Activated naive CD8-positive, alpha-beta T cell treated with anti-CD3 and anti-CD28 coated beads, Interleukin-2, amount 10 ng/mL, durations not matched to agents 7 days and 5 days (primary cell): ENCODE results near the gene REEP2. TPM values are rescaled to one million over a fixed set of nuclear protein-coding genes. Genes with fewer than 3 reads are reported as not detected.
A peak's percentile ranks its signal among the peaks of the same experiment; 100 is the strongest.

Source experiments
- ATAC-seq: fragments of 150-1000 bp; cut with Tn5 transposase; one replicate; pipeline ENCODE4 v1.10.0; 2021; ENCODE audit warnings: low read depth, moderate library complexity
- POLR2A ChIA-PET: fragments of 350-600 bp; sonication (Branson Sonifier 250); formaldehyde crosslinking; loops from one replicate; lab custom pipeline; 2021; ENCODE audit warnings: antibody characterized with exemption; lab: Charles Lee
- DNase-seq: peaks from one replicate; pipeline ENCODE4 v3.0.0; 2021
- H3K27ac Mint-ChIP-seq: one replicate; pipeline ENCODE4 v1.8.0; 2022; ENCODE audit warnings: mild to moderate bottlenecking, mixed read lengths
- H3K27me3 Mint-ChIP-seq: one replicate; pipeline ENCODE4 v1.8.0; 2022; ENCODE audit warnings: mild to moderate bottlenecking, moderate library complexity, mixed read lengths
- H3K36me3 Mint-ChIP-seq: one replicate; pipeline ENCODE4 v1.8.0; 2021; ENCODE audit warnings: mild to moderate bottlenecking, mixed read lengths
- H3K4me1 Mint-ChIP-seq: one replicate; pipeline ENCODE4 v1.8.0; 2021; ENCODE audit warnings: mixed read lengths
- H3K4me3 Mint-ChIP-seq: one replicate; pipeline ENCODE4 v1.8.0; 2022; ENCODE audit warnings: mild to moderate bottlenecking, moderate library complexity, mixed read lengths
- H3K9me3 Mint-ChIP-seq: one replicate; pipeline ENCODE4 v1.8.0; 2021; ENCODE audit warnings: mixed read lengths
- total RNA-seq, 2 experiments: library from RNA; stranded (reverse); gene quantifications; one replicate each; pipeline ENCODE4 v1.2.3, GENCODE V29; 2021

Gene REEP2
- total RNA-seq, 2 experiments from 2014 or later: 1.3 to 1.5 TPM

- no peak overlapping the region for H3K4me3 Mint-ChIP-seq
Observed at GRCh38 chr5:138454121-138454520, 15.3 kb downstream of the REEP2 start.

GRCh38 chr5:138455232-138455930 is 16.5 kb downstream of the REEP2 start:
- Mint-ChIP-seq H3K27ac (no peak overlapping the region), H3K4me3 (no peak overlapping the region), H3K27me3 (peaks cover 4% of the 10 kb centered on the region), H3K4me1 (peaks cover 20% of the 10 kb centered on the region), H3K9me3 (no peaks in the 10 kb centered on the region), H3K36me3 (peaks cover 2% of the 10 kb centered on the region)
- ATAC-seq: no peak
- DNase-seq: no peak
- POLR2A ChIA-PET: no interaction called here

More at GRCh38 chr5:138454121-138454520, 15.3 kb downstream of the REEP2 start:
- Mint-ChIP-seq H3K27me3 (peaks cover 4% of the 10 kb centered on the region), H3K4me1 (peaks cover 13% of the 10 kb centered on the region), H3K27ac (no peak overlapping the region), H3K36me3 (peaks cover under 1% of the 10 kb centered on the region), H3K9me3 (no peaks in the 10 kb centered on the region)
- no peak for DNase-seq
- no peak for ATAC-seq
- POLR2A ChIA-PET: no interaction called here

GRCh38 chr5:138457531-138458275 is 18.8 kb downstream of the REEP2 start:
- DNase-seq (no peak), ATAC-seq (no peak)
- POLR2A ChIA-PET: no interaction called here
- Mint-ChIP-seq H3K36me3 (peaks cover 2% of the 10 kb centered on the region), H3K4me3 (no peak overlapping the region), H3K4me1 (peaks cover 26% of the 10 kb centered on the region), H3K9me3 (no peaks in the 10 kb centered on the region), H3K27ac (no peak overlapping the region), H3K27me3 (no peaks in the 10 kb centered on the region)

- Mint-ChIP-seq H3K36me3 (peaks cover 2% of the 10 kb centered on the region), H3K27me3 (no peaks in the 10 kb centered on the region), H3K9me3 (no peaks in the 10 kb centered on the region), H3K27ac (peak overlapping the region; percentile 99), H3K4me3 (no peak overlapping the region), H3K4me1 (peaks cover 26% of the 10 kb centered on the region)
- POLR2A ChIA-PET: interaction anchor here (1.6 kb wide), 1 partner anchor 120 kb away, joined by 5 read pairs; the partner anchor contains the start of gene FAM53C
- no peak for DNase-seq
- no peak for ATAC-seq
Observed at GRCh38 chr5:138458384-138458783, 19.5 kb downstream of the REEP2 start.

GRCh38 chr5:138458856-138459255 is 20.0 kb downstream of the REEP2 start:
- no peak for ATAC-seq
- H3K4me3 Mint-ChIP-seq: peak overlapping the region; percentile 68
- H3K36me3 Mint-ChIP-seq: peaks cover 2% of the 10 kb centered on the region
- H3K9me3 Mint-ChIP-seq: no peaks in the 10 kb centered on the region
- DNase-seq: no peak
- peak overlapping the region; percentile 99 for H3K27ac Mint-ChIP-seq
- H3K27me3 Mint-ChIP-seq: no peaks in the 10 kb centered on the region
- POLR2A ChIA-PET: interaction anchor here (0.6 to 1.6 kb wide), 5 partner anchors 8 to 121 kb away, joined by 3 to 5 read pairs (median 3); partner anchors contain the start of gene FAM53C
- peaks cover 27% of the 10 kb centered on the region for H3K4me1 Mint-ChIP-seq

- POLR2A ChIA-PET: interaction anchor here (0.6 to 1.6 kb wide), 6 partner anchors 9 to 121 kb away, joined by 3 to 5 read pairs (median 3); partner anchors contain the start of gene FAM53C
- Mint-ChIP-seq H3K36me3 (peaks cover 2% of the 10 kb centered on the region), H3K27me3 (no peaks in the 10 kb centered on the region), H3K4me3 (peak overlapping the region; percentile 68), H3K27ac (peak overlapping the region; percentile 99), H3K9me3 (no peaks in the 10 kb centered on the region), H3K4me1 (peaks cover 27% of the 10 kb centered on the region)
- DNase-seq (peak; percentile 82), ATAC-seq (peak; percentile 62)
Observed at GRCh38 chr5:138459311-138459933, 20.6 kb downstream of the REEP2 start.

GRCh38 chr5:138460032-138460693 is 21.3 kb downstream of the REEP2 start:
- H3K9me3 Mint-ChIP-seq: no peaks in the 10 kb centered on the region
- no peak for DNase-seq
- POLR2A ChIA-PET: interaction anchor here (0.8 to 1.6 kb wide), 5 partner anchors 9 to 122 kb away, joined by 3 to 5 read pairs (median 3); partner anchors contain the start of gene FAM53C
- no peak for ATAC-seq
- H3K27me3 Mint-ChIP-seq: no peaks in the 10 kb centered on the region
- peaks cover 2% of the 10 kb centered on the region for H3K36me3 Mint-ChIP-seq
- no peak overlapping the region for H3K4me3 Mint-ChIP-seq
- H3K4me1 Mint-ChIP-seq: peaks cover 27% of the 10 kb centered on the region
- H3K27ac Mint-ChIP-seq: peak overlapping the region; percentile 99

GRCh38 chr5:138461343-138462125 is 22.7 kb downstream of the REEP2 start:
- DNase-seq: no peak
- H3K4me3 Mint-ChIP-seq: no peak overlapping the region
- H3K27ac Mint-ChIP-seq: no peak overlapping the region
- peaks cover 2% of the 10 kb centered on the region for H3K36me3 Mint-ChIP-seq
- peaks cover 27% of the 10 kb centered on the region for H3K4me1 Mint-ChIP-seq
- no peak for ATAC-seq
- POLR2A ChIA-PET: interaction anchor here (1.8 kb wide), 1 partner anchor 114 kb away, joined by 4 read pairs; the partner anchor contains the start of gene HSPA9
- no peaks in the 10 kb centered on the region for H3K9me3 Mint-ChIP-seq
- H3K27me3 Mint-ChIP-seq: peaks cover 2% of the 10 kb centered on the region

GRCh38 chr5:138463419-138464007 is 24.7 kb downstream of the REEP2 start:
- Mint-ChIP-seq H3K4me3 (peak overlapping the region; percentile 84), H3K27ac (peak overlapping the region; percentile 95), H3K4me1 (peaks cover 31% of the 10 kb centered on the region), H3K36me3 (peaks cover 7% of the 10 kb centered on the region), H3K27me3 (peaks cover 13% of the 10 kb centered on the region), H3K9me3 (no peaks in the 10 kb centered on the region)
- ATAC-seq (no peak), DNase-seq (no peak)
- POLR2A ChIA-PET: interaction anchor here (0.6 to 3.6 kb wide), 13 partner anchors 13 to 830 kb away, joined by 3 to 56 read pairs (median 5); partner anchors contain the start of genes ETF1, FAM53C, HSPA9 and MATR3

GRCh38 chr5:138464008-138464387 is 25.1 kb downstream of the REEP2 start:
- Mint-ChIP-seq H3K4me3 (peak overlapping the region; percentile 84), H3K4me1 (peaks cover 28% of the 10 kb centered on the region), H3K27ac (peak overlapping the region; percentile 95), H3K36me3 (peaks cover 7% of the 10 kb centered on the region), H3K27me3 (peaks cover 13% of the 10 kb centered on the region), H3K9me3 (no peaks in the 10 kb centered on the region)
- peak; percentile 51 for ATAC-seq
- DNase-seq: peak; percentile 97
- POLR2A ChIA-PET: interaction anchor here (0.6 to 3.6 kb wide), 13 partner anchors 14 to 878 kb away, joined by 3 to 56 read pairs (median 5); partner anchors contain the start of genes ETF1, FAM53C, MATR3 and PAIP2

GRCh38 chr5:138464388-138465260 is 25.8 kb downstream of the REEP2 start:
- POLR2A ChIA-PET: interaction anchor here (0.6 to 3.6 kb wide), 21 partner anchors 8 to 877 kb away, joined by 3 to 56 read pairs (median 3); partner anchors contain the start of genes ETF1, FAM53C, HNRNPA0 and KDM3B
- H3K4me1 Mint-ChIP-seq: peaks cover 21% of the 10 kb centered on the region

More at GRCh38 chr5:138464388-138465260, 25.8 kb downstream of the REEP2 start:
- Mint-ChIP-seq H3K36me3 (peaks cover 5% of the 10 kb centered on the region), H3K9me3 (no peaks in the 10 kb centered on the region), H3K27me3 (peaks cover 13% of the 10 kb centered on the region), H3K27ac (peak overlapping the region; percentile 95), H3K4me3 (peak overlapping the region; percentile 84)
- ATAC-seq (peak; percentile 67), DNase-seq (peak; percentile 93)
